Measurements from ENCODE around the gene MYL12A.

Gene MYL12A

DNA sequence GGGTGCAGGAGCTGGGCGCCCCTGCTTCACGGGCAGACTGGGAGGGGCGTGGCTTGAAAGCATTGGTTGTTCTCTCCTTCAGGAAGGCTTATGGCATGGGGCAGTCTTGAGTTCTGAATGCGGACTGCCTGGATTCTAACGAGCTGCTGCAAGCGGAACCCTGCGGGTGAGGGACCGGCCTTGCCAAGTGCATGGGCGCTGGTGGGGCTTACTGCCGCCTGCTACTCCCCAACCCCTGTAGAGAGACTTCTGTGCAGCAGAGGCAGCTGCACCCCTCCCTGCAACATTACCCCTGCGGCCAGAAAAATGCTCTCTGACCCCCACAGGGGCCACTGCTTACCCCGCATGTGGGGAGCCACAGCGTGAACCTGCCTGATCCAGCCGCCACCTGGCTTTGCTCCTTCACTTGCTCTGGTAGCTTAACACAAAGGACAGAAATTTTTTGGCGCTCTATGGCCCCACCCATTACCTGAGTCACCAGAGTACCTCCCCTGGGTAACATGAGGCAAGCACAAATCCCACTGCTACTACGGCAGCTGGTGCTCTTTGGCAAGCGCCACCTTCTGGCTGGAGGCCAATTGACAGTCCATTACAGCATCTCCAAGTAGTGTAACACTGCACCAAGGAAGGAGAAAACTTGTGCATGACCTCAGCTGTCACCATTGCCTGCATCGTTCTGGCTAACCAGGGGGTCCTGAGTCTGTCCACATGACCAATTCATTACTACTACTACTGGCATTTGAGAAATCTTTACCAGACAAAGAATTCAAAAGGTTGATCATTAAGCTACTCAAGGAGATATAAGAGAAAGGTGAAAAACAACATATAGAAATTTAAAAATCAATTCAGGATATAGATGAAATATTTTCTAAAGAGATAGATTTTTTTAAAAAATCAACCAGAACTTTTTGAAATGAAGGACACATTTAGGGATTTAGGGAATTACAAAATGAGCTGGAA is 49.7 kb downstream of the MYL12A start:
- Histone ChIP-seq H3K79me2 (ENCODE audit: insufficient read depth, low read depth) (0 out of 2 replicates have a peak, but pooled peaks cover 4% of the 10 kb centered on the region), H3K27ac (peak overlapping the region; percentile 70), H3K9ac (peak overlapping the region; percentile 89), H4K20me1 (ENCODE audit: insufficient read depth) (no peaks in the 10 kb centered on the region), H3K4me3 (IDR thresholded peaks at IDR 0.05; ENCODE audit: insufficient read depth, low read depth, low read length) (no peak overlapping the region), H2AFZ (ENCODE audit: low read depth) (peak overlapping the region; percentile 92), H3K4me1 (ENCODE audit: low read depth, poor library complexity, severe bottlenecking) (peaks cover 10% of the 10 kb centered on the region), H3K36me3 (ENCODE audit: insufficient read depth) (no peaks in the 10 kb centered on the region), H3K27me3 (ENCODE audit: insufficient read depth, low read depth) (no peaks in the 10 kb centered on the region), H3K4me2 (peak overlapping the region; percentile 92)
- TF ChIP-seq, protein P1, sequence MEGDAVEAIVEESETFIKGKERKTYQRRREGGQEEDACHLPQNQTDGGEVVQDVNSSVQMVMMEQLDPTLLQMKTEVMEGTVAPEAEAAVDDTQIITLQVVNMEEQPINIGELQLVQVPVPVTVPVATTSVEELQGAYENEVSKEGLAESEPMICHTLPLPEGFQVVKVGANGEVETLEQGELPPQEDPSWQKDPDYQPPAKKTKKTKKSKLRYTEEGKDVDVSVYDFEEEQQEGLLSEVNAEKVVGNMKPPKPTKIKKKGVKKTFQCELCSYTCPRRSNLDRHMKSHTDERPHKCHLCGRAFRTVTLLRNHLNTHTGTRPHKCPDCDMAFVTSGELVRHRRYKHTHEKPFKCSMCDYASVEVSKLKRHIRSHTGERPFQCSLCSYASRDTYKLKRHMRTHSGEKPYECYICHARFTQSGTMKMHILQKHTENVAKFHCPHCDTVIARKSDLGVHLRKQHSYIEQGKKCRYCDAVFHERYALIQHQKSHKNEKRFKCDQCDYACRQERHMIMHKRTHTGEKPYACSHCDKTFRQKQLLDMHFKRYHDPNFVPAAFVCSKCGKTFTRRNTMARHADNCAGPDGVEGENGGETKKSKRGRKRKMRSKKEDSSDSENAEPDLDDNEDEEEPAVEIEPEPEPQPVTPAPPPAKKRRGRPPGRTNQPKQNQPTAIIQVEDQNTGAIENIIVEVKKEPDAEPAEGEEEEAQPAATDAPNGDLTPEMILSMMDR (conservative IDR thresholded peaks at IDR 0.05; ENCODE audit: low read depth, low read length), result peak; percentile 79

- TF ChIP-seq, protein P1 (conservative IDR thresholded peaks at IDR 0.05; ENCODE audit: low read depth, low read length), result no peak
- no peaks in the 10 kb centered on the region for H3K79me2 ChIP-seq (ENCODE audit: insufficient read depth, low read depth)
- H3K36me3 ChIP-seq (ENCODE audit: insufficient read depth), result no peaks in the 10 kb centered on the region
- no peaks in the 10 kb centered on the region for H4K20me1 ChIP-seq (ENCODE audit: insufficient read depth)
- no peak overlapping the region for H3K4me2 ChIP-seq
- no peak overlapping the region for H3K4me3 ChIP-seq (IDR thresholded peaks at IDR 0.05; ENCODE audit: insufficient read depth, low read depth, low read length)
- H3K4me1 ChIP-seq (ENCODE audit: low read depth, poor library complexity, severe bottlenecking), result no peaks in the 10 kb centered on the region
- H3K27ac ChIP-seq, result no peak overlapping the region
- H2AFZ ChIP-seq (ENCODE audit: low read depth), result no peak overlapping the region
- H3K9ac ChIP-seq, result no peak overlapping the region
- H3K27me3 ChIP-seq (ENCODE audit: insufficient read depth, low read depth), result no peaks in the 10 kb centered on the region
These were observed 57.2 kb downstream of the MYL12A start for GRCh38 chr18:3304832-3305231.

GRCh38 chr18:3305354-3305762 is 57.8 kb downstream of the MYL12A start:
- Histone ChIP-seq H3K9ac (no peak overlapping the region), H3K4me3 (IDR thresholded peaks at IDR 0.05; ENCODE audit: insufficient read depth, low read depth, low read length) (no peak overlapping the region), H3K4me2 (no peak overlapping the region), H2AFZ (ENCODE audit: low read depth) (no peak overlapping the region), H3K27me3 (ENCODE audit: insufficient read depth, low read depth) (no peaks in the 10 kb centered on the region), H3K79me2 (ENCODE audit: insufficient read depth, low read depth) (no peaks in the 10 kb centered on the region), H4K20me1 (ENCODE audit: insufficient read depth) (no peaks in the 10 kb centered on the region), H3K27ac (no peak overlapping the region), H3K36me3 (ENCODE audit: insufficient read depth) (no peaks in the 10 kb centered on the region), H3K4me1 (ENCODE audit: low read depth, poor library complexity, severe bottlenecking) (no peaks in the 10 kb centered on the region)
- TF ChIP-seq, protein P1 (conservative IDR thresholded peaks at IDR 0.05; ENCODE audit: low read depth, low read length), result no peak
